AG09309 (cell line): ENCODE measurements around the gene SOCS1.
"Not testable (repeated sequence)": the region's sequence is repeated elsewhere in the genome, so short reads cannot be mapped to it uniquely, and the experiment has no call there.

Experiments used
- DNase-seq: peaks from one replicate; pipeline ENCODE4 v3.0.0-alpha.2; 2010; ENCODE audit warnings: low read depth
- H3K4me3 ChIP-seq: 2 replicates; pipeline ENCODE4 v1.5.1; 2011; ENCODE audit warnings: mild to moderate bottlenecking, low read depth, low read length, moderate library complexity; ENCODE audit not compliant: control insufficient read depth
- CTCF ChIP-seq: IDR thresholded peaks from 2 replicates; pipeline ENCODE4 v1.5.1; 2011; ENCODE audit warnings: mild to moderate bottlenecking, low read depth, low read length, inconsistent platforms; ENCODE audit not compliant: insufficient read depth, control insufficient read depth; ENCODE audit errors: missing control alignments

SOCS1 gene

GRCh38 chr16:11295672-11296071 is 39.7 kb upstream of the SOCS1 start:
- TF ChIP-seq CTCF, result no peak
- no peak overlapping the region for H3K4me3 ChIP-seq
- no peak for DNase-seq

- no peak for TF ChIP-seq CTCF
- no peak for DNase-seq
- H3K4me3 ChIP-seq, result no peak overlapping the region
Measured at GRCh38 chr16:11292076-11292748, 36.2 kb upstream of the SOCS1 start.

- TF ChIP-seq CTCF, result no peak
- no peak for DNase-seq
- no peak overlapping the region for H3K4me3 ChIP-seq
Measured at GRCh38 chr16:11291091-11291703, 35.2 kb upstream of the SOCS1 start.

- TF ChIP-seq CTCF, result no peak
- no peak overlapping the region for H3K4me3 ChIP-seq
- no peak for DNase-seq
Measured at GRCh38 chr16:11290102-11290893, 34.3 kb upstream of the SOCS1 start.

- not testable (repeated sequence) for DNase-seq, H3K4me3 ChIP-seq
Measured at GRCh38 chr16:11289696-11290095, 33.7 kb upstream of the SOCS1 start.

GRCh38 chr16:11289202-11289601 is 33.2 kb upstream of the SOCS1 start:
- no peak overlapping the region for H3K4me3 ChIP-seq
- TF ChIP-seq CTCF, result no peak
- no peak for DNase-seq

- no peak for TF ChIP-seq CTCF
- H3K4me3 ChIP-seq, result no peak overlapping the region
- no peak for DNase-seq
Measured at GRCh38 chr16:11285842-11286241, 29.8 kb upstream of the SOCS1 start.
